GM20431 (cell line): Measurements from ENCODE around the gene SLC17A7.
"Not testable (repeated sequence)": the region's sequence is repeated elsewhere in the genome, so short reads cannot be mapped to it uniquely, and the experiment has no call there.

Experiments used
- in situ Hi-C: fragments of 300-500 bp; cut with MseI, MboI; formaldehyde crosslinking; loops from one replicate; pipeline ENCODE4 v1.15.0; 2020; ENCODE audit warnings: low sequenced_read_pairs; ENCODE audit not compliant: unreplicated experiment

SLC17A7 gene

DNA sequence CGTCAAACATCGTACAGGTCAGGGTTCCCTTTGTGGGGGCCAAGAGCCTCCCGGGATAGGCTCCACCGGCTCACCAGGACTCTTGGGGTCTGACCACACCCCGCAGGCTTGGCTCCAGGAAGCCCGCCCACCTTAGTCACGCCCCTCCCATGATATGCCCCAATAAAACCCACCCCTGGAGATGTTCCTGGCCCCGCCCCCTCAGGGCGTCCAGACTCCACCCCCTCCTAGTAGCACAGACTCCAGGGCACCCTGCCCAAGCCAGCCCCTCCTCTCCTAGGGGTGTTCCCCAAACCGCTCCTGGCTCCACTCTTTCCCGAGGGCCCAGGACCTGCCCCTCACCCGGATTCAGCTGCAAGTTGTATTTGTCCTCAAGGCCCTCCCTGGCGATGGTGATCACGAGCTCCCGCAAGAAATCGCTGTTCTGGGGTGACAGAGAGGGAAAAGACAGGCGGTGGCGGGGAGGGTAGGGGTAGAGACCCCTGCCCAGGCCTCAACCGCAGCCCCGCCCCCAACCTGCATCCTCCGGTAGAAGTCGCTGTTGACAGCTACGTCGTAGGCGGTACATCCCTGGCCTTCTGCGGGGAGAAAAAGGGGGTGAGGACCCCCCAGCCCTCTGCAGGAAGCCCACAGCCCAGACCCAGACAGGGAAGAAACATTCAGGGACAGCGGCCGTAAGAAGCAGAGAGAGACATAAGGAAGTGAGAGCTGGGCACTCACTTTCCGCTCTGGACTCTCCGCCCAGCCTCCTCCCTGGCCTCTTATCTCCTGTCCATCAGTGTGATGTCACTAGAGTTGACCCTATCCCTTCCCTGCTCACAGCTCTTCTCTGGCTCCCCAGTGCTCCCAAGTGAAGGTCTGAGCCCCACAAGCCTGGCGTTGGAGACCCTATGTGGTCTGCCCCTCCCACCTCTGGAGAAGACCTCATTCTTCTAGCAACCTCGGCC lies 6.4 kb upstream of the SLC17A7 start:
- in situ Hi-C loops = no loop called here

DNA sequence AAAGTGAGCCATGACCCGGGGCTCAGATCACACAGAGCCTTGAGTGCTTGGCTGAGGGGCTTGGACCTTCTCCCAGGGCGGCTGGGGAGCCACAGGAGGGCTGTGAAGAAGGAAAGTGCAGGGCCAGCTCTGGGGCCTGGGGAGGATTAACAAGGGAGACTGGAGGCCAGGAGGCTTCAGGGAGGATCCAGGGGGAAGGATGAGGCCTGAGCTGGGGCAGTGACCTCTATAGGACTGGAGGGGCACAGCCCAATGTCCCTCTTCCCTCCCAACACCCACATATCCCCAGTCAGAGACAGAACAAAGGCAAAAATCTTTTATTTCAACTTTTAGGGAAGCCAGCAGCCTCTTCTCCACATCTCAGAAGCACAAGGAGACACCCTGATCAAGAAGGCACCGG lies 4.7 kb upstream of the SLC17A7 start:
- in situ Hi-C loops = no loop called here

DNA sequence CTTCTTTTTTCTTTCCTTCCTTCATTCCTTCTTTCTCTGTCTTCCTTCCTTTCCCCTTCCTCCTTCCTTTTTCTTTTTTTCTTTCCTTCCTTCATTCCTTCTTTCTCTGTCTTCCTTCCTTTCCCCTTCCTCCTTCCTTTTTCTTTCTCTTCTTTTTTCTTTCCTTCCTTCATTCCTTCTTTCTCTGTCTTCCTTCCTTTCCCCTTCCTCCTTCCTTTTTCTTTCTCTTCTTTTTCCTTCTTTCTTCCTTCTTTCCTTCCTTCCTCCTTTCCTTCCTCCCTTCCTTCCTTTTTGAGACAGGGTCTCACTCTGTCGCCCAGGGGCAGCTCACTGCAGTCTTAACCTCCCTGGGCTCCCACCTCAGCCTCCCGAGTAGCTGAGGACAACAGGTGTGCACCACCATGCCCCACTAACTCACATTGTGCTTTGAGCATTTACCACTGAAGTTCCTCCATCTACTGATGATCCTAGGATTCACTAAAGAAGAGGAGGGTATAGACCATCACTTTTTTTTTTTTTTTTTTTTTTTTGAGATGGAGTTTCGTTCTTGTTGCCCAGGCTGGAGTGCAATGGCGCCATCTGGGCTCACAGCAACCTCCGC lies 2.9 kb upstream of the SLC17A7 start:
- in situ Hi-C loops = not testable (repeated sequence)

DNA sequence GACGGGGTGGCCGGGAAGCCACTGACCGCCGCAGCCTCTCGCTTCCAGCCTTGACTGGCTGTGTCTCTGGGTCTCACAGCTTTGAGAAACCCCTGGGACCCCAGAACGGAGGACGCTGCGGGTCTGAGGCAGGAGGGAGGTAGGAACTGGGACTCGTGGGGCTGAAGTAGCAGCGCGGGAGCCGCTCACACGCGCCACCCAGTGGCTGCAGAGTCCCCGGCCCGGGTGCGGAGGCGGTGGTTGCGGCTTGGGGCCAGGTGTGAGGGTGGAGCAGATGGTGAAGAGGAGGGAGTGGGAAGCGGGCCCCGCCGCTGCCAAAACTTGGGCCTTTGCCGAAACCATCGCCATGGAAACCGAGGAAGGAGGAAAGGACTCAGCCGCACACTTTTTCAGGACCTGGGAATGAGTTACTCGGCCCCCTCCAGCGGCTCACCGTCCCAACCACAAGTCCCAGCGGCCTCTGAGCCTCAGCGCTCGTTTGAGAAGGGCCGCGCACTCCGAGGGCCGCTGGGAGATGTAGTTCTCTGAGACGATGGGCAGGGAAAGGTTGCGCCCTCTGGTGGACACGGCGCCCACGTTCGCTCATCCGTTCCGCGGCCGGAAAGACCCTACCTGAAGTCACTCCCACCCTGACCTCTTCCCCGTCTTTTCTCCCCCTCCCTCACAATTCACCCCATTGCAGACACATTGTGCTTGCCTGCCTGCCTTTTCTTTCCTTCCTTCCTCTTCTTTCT lies 2.2 kb upstream of the SLC17A7 start:
- in situ Hi-C loops = no loop called here

DNA sequence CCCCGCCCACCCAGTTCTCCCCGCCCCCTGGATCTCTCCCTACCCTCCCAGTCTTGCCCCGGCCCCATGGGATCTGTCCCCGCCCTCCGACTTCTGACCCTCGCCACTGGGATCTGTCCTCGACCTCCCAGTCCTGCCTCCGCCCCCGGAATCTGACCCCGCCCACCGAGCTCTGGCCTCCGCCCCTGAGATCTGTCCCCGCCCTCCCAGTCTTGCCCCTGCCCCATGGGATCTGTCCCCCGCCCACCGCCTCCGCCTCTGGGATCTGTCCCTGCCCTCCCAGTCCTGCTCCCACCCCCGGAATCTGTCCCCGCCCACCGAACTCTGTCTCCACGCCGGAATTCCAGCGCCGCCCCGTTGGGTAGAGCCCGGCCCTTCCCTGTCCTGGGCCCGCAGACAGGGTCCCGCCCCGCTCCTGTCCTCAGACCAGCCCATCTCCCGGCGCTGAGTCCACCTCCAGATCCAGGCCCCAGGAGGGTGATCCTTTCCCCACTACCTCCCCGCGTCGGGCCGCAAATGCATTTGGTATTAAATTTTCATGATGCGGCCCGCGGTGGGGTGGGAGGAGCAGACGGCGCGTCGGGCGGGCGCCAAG lies 1.5 kb upstream of the SLC17A7 start:
- in situ Hi-C loops = no loop called here

DNA sequence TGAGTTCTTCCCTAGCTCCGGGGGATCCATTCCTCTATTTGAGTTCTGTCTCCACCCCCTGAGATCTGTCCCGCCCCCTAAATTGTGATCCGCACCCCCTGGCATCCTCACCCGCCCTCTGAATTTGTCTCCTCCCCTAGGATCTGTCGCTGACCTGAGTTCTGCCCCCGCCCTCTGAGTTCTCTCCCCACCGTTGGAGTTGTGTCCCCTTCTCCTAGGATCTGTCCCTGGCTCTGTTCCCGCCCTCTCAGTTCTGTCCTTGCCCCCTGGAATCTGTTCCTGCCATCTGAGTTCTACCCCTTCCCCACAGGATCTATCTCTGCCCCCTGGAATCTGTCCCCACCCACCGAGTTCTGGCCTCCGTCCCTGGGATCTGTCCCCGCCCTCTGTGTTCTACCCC lies 1.0 kb upstream of the SLC17A7 start:
- in situ Hi-C loops = no loop called here

DNA sequence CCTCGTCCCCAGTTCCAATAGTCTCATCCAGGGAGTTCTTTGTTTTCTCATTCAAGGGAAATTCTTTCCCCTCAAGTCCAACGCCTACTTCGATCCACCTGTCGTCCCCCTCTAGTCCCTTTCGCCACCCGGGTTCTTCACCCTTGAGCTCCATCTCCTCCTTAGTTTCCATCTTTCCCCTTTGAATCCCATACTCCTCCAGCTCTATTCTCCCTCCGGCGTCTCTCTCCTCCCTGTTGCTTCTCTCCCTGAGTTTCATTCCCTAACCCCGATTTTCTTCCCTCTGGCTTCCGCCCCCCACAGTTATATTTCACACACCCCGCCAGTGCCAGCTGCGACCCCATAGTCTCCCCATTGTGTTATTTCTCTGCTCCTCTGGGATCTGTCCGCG lies 628 bp upstream of the SLC17A7 start:
- in situ Hi-C loops = no loop called here

DNA sequence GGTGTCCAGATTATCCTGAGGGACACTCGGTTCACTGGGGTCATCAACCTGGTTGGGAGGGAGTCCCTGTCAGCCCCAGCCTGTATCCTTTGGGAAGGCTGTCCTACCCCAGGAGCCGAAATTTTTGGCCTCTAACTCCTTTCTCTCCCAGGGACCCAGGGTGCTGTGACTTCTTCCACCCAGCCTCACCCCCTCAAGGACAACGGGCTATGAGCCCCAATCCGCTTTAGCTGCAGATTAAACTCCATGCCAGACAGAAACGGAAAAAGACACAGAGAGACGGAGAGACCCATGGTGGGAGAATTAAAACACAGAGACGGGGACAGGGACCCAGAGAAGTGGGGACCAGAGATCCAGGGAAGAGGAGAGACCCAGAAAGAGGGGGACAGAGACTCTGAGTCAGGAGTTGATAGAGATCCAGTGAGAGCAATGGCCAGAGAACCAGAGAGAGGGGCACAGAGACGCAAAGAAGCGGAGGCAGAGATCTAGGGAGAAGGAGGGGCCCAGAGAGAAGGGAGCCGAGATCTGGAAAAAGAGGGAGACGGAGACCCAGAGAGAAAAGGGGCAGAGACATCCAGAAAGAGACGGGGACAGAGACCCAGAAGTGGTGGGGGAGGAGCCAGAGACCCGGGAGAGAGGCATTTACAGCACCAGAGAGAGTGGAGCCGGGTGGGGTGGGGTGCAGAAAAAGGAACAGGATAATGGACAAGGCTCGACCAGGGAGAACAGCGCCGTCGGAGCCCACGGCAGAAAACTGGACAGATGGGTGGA lies 703 bp downstream of the SLC17A7 start:
- in situ Hi-C loops = no loop called here

DNA sequence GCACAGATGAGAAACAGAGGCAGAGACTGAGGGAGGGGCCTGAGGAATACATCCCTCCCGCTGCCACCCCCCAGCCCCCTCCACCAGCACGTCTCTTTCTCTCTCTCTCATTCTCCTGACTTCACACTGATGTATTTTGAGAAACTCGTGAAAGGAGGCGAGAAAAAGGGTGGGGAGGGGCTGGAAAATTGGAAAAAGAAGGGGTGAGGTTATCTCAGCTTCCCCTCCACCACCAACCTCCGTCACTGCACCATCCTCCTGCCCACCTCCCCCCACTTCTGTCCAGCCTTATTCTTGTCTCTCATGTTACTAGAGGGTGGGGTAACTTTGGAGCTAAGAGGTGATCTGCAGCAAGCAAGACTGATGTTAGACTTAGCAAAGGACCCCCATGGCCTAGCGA lies 1.5 kb downstream of the SLC17A7 start:
- in situ Hi-C loops = no loop called here

DNA sequence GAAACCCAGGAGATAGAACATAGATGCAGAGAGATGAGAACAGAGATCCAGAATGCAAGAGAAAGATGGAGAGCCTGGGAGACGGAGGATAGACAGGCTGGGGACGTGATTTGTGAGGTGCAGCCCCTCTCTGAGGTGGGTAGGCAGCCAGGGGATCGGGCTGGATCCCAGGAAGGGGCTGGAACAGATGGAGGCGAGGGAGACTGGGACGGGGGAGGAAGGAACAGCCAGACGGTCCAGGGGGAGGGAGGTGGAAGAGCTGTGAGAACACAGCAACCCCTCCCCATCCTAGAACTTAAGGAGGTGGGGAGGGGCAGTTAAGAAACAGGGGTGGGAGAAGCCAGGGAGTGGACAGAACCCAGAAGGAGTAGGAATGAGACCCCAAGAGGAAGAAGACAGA lies 3.1 kb downstream of the SLC17A7 start:
- in situ Hi-C loops = no loop called here

DNA sequence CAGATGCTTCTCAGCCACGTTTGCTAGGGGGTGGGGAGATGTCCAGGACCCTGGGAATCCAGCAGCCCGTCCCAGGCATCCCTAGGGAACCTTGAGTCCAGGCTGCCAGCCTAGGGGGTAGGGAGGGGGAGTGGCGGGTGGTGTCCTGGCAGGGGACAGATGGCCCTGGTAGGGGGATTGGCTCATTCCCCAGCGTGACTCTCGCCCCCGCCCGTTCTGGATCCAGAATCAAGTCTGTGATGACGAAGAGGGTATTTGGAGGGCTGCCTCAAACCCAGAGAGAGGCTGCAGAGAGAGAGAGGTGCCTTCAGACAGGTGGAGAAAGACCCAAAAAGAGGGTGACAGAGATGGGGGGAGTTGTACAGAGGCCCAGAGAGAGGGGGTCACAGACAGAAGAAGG lies 4.1 kb downstream of the SLC17A7 start:
- in situ Hi-C loops = no loop called here

DNA sequence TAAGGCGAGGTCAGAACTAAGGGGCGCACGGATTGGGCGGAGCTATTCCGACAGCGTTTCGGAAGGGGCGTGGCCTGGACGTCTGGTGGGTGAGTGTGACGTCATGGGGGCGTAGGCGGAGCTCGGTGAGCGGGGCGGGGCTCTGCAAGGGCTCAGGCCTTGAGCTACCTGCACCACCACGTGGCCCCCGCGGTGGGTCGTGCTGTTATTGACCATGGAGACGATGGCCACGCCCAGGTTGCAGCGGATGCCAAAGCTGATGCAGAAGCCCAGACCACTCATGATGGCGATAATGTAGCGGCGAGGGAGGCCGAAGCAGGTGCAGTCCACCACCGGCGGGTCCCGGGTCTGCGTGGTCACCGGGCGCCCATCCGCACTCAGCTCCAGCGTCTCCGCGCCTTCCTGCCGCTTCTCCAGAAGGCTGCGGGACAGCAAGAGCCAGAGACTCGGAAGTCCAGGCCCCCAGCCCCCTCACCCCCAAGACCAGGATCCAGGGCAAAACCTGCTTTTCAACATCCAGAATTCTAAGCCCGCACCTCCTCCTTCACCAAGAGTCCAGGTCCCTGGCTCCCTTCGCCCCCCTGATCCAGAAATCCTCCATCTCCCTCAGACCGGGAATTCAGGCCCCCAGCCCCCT lies 4.8 kb downstream of the SLC17A7 start:
- in situ Hi-C loops = no loop called here

DNA sequence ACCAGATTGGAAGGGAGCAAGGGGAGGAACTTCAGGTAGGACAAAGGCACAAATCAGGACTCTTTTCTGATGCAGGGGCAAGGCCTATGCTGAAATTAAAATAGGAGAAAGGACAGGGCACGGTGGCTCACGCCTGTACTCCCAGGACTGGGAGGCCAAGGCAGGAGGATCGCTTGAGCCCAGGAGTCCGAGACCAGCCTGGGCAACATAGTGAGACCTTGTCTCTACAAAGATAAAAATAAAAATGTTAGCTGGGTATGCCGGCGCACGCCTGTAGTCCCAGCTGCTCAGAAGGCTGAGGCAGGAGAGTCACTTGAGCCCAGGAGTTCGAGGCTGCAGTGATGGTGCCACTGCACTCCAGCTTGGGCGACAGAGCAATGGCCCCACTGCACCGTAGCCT lies 5.7 kb downstream of the SLC17A7 start:
- in situ Hi-C loops = no loop called here

DNA sequence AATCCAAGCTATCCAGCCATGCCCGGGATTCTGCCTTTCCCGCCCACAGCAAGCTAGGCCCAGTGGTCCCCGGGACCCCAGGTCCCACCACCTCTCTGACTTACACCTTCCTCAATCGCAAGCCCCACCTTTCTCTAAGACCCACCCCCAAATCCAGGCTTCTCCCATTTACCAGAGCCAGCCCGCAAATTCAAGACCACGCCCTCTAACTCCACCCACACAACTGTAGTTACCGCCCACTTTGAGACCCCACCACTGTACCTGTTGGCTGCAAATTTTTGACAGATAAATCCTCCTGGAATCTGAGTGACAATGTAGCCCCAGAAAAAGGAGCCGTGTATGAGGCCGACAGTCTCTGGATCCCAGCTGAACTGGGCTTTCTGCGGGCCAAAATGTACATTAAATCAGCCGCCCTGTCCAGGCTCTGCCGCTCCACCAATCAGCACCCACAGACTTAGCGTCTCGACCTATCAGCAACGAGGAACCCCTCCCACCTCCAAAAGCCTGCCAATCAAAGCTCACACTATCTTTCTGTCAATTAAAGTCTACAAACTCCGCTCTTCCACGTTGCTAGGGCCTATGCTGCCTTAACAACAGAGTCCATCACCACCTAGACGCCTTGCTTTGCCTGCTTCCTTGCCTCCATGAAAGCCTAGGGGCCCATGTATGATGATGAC lies 6.3 kb downstream of the SLC17A7 start:
- in situ Hi-C loops = no loop called here

DNA sequence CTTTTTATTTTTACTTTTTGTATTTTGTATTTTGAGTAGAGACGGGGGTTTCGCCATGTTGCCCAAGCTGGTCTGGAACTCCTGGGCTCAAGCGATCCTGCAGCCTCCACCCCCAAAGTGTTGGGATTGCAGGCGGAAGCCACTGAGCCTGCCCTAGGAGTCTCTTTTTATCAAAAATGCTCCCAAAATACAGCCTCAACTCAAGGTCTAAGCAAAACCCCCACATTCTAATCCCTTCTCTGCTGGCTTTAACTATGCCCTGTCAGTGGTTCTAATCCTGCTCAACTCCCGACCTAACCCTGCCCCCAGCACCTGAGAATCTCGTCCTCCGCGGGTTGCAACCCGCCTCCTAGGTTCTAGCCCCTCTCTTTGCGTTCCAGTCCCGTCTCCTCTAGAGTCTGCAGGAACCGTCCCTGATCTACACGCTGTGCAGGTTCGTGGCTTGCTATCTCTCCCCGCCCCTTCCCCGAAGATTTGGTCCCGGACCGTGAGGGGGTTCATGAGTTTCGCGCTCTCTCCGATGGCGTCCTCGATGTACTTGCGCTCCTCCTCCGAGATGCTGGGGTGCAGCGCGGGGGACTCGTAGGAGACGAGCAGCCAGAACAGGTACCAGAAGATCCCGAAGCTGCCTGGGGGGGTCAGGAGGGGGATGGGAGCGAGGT lies 8.0 kb downstream of the SLC17A7 start:
- in situ Hi-C loops = no loop called here

DNA sequence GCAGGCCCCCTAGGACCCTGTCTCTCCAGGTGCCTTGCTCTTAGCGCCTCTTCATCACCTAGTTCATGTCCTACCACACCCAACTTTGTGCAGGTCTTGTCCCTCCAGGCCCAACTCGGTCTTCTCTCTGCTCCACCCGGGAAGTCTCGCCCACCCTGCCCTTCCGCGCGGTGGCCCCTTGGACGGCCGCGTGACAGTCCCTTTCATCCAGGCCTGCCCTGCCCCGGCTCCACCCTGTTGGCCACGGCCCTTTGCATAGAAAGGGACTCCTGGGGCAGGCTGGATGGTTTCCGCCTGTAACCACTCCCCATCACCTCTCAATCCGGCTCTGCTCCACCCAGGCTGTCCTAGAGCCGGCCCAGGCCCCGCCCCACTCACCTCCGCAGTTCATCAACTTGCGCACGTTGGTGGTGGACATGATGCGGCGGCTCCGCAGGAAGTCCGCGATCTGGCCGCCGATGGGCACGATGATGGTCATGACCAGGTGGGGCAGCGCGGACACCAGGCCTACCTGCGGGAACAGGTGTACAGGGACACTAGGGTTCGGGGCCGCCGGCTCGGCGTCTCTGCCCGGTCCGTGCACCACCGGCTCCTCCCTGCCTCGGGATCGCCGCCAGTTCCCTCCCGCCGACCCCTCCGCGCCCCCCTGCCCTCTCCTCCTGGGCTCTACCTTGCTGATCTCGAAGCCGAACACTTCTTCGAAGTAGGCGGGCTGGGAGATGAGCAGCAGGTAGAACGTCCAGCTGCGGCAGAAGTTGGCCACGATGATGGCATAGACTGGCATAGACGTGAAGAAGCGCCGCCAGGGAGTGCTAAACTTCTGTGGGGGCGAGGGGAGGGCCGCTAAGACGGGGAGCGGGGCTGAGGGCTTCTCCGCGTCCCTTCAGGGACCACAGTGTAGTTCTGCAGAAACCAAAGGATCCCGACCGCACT lies 8.9 kb downstream of the SLC17A7 start:
- in situ Hi-C loops = no loop called here

DNA sequence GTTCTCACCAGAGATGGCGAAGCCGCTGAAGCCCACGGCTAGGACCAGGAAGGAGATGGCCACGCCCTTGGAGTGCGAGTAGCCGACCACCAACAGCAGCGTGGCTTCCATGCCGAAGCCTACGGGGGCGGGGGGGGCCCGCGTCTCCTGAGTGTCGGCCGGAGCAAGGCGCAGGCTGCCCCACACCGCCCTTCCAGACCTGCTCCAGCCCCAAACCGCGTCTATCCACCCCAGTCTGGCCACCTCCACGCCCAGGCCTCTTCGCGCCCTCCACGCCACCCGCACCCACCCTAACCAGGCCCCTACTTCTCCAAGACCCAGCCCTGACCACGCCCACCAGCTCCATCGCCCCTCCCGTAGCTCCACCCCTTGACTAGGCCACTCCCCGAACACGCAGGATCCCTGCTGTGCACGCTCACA lies 10.0 kb downstream of the SLC17A7 start:
- in situ Hi-C loops = no loop called here
